Effector CD8-positive, alpha-beta T cell (primary cell): ENCODE results near the gene EYA2.

ENCODE experiments used
- DNase-seq: peaks from one replicate; lab custom pipeline; 2025; lab: John Stamatoyannopoulos, UW

EYA2 gene

GRCh38 chr20:47227119-47227518, 332.5 kb downstream of the EYA2 start:
- no peak for DNase-seq

- DNase-seq = no peak
Observed at GRCh38 chr20:47227576-47227975, 332.9 kb downstream of the EYA2 start.

GRCh38 chr20:47228654-47229053, 334.0 kb downstream of the EYA2 start:
- DNase-seq = no peak

GRCh38 chr20:47230811-47231256, 336.2 kb downstream of the EYA2 start:
- DNase-seq = no peak

GRCh38 chr20:47231382-47232039, 336.9 kb downstream of the EYA2 start:
- no peak for DNase-seq

DNA sequence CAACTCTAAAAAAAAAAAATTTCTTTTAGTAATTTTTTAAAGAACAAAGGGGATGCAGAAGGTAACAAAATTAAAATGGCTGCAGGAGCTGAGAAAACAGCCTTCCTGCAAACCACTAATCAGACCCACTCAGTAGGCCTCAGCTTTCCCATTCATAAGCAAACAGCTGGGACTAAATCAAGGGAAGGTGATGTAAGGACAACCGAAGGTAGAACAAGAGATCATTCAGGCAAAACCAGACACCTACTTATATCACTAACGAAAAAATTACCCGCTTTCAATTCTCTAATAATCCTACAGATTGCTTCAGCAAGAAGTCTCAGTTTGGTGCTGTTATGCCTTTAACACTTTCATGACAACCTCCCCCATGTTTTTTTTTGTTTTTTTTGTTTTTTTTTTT, 337.9 kb downstream of the EYA2 start:
- no peak for DNase-seq

DNA sequence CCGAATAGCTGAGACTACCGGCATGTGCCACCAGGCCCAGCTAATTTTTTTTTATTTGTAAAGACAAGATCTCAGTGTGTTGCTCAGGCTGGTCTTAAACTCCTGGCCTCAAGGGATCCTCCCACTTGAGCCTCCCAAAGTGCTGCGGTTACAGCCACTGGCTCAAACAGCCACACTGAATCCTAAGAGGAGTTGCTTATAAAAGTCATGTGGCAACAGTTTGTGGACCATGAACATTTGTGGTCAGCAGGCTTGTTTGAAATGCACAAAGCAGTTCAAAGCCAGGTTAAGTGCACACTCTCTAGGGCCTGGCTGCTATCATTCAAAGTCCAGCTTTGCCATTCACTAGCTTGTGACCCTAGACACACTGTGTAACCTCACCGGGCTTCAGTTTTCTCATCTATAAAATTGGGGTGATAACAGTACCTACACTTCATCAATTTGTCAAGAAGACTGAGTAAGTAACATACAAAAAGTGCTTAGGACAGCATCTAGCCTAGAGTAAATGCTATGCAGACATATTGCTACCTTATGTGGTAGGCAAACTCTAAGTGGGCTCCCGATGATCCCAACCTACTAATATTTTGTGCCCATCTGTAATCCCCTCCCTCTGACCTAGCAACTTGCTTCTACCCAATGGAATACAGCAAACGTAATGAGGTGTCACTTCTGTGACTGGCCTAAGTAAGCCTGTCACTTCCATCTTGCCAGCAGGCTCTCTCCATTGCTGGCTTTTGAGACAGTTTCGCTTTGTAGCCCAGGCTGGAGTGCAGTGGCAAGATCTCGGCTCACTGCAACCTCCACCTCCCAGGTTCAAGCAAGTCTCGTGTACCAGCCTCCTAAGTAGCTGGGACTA, 338.9 kb downstream of the EYA2 start:
- DNase-seq = no peak

DNA sequence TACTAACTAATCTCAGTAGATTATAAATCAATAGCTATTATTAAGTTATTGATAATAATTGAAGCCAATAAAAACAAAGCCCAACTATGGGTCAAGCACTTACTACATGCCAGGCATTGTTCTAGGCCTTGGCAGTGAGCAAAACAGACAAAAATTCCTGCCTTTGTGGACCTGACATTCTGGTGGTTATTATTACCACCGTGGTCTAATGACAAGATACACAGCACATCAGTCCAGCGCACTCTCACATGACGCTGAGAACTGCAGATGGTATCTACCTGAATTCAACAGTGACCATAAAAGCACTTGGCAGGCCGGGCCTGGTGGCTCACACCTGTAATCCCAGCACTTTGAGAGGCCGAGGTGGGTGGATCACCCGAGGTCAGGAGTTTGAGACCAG, 340.5 kb downstream of the EYA2 start:
- DNase-seq = no peak

DNA sequence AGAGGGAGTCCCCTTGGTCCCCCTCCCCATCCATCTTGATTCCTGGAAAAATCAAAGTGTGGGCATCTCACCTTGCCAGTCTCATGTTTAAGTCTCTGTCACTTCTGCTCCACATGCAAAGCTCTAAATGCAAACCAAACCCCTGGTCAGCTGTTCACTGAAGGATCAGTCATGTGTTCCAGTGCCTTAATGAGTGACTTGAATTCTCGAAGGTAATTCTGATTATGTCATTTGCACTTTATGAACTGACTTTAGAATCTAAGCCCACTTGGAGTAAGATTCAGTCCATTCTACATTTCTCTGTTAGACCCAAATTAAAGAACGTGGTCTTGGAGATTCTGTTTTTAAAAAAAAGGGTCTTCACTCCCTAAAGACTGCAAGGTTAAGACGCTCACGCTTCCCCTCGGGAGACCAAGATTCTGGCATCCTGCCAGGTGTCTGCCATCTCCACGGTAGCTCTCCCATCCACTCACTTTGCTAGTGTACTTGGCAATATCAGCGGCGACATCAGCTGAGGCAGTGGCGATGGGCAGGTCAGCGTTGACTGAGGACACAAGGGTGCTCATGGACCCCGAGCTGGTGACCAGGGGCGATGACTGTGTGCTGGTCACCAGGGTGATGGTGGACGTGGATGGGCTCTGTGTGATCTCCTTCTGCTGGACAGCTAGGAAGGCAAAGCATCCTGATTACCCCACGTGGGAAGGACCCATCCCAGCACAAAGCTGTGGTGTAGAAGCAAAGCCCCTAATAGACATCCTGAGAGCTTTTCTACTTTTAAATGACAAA, 341.4 kb downstream of the EYA2 start:
- DNase-seq = no peak

GRCh38 chr20:47236639-47236900, 341.9 kb downstream of the EYA2 start:
- no peak for DNase-seq

DNA sequence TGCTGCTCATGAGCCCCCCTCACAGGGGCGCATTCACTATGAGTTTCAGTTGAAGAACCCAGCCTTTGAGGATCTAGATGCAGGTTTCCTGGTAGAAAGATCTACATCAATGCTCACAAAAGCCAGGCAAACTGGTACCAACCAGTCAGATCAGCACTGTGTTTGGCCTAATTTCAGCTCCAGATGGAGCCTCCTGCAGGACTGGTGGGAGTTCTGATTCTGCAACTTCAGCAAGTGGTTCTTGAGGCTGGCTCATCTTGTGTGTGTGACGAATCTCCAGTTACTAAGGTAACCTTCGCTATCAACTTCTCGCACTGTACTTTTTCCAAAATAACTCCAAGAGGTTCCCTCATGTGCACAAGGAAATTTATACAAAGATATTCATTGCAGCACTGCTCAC, 343.1 kb downstream of the EYA2 start:
- no peak for DNase-seq
